GM12891 (cell line): ENCODE results near the gene PROSER2.
A peak's percentile ranks its signal among the peaks of the same experiment; 100 is the strongest.
"Not testable (repeated sequence)": the region's sequence is repeated elsewhere in the genome, so short reads cannot be mapped to it uniquely, and the experiment has no call there.

ENCODE experiments used
- DNase-seq: peaks from one replicate; pipeline ENCODE4 v3.0.0; 2011; ENCODE audit warnings: low spot score; ENCODE audit not compliant: insufficient read length
- FAIRE-seq: peaks from 2 replicates; lab custom pipeline; 2011; peaks lifted over from hg19 to GRCh38; lab: Jason Lieb, UNC
- PAX5 ChIP-seq: IDR thresholded peaks from 2 replicates; pipeline ENCODE4 v1.6.1; 2011; ENCODE audit warnings: low read length, moderate library complexity, mild to moderate bottlenecking; ENCODE audit not compliant: insufficient read depth, severe bottlenecking
- POLR2A ChIP-seq: IDR thresholded peaks from 2 replicates; pipeline ENCODE4 v1.6.1; 2011; ENCODE audit warnings: low read depth, low read length, control low read depth
- POLR2AphosphoS5 ChIP-seq: IDR thresholded peaks from 2 replicates; pipeline ENCODE4 v1.6.1; 2011; ENCODE audit warnings: low read depth, low read length, control low read depth
- POU2F2 ChIP-seq: IDR thresholded peaks from 2 replicates; pipeline ENCODE4 v1.6.1; 2011; ENCODE audit warnings: low read depth, mild to moderate bottlenecking, control low read depth, low read length, moderate library complexity
- SPI1 ChIP-seq: IDR thresholded peaks from 2 replicates; pipeline ENCODE4 v1.6.1; 2011; ENCODE audit warnings: low read depth, low read length, control low read depth
- TAF1 ChIP-seq: IDR thresholded peaks from 2 replicates; pipeline ENCODE4 v1.6.1; 2011; ENCODE audit warnings: low read depth, low read length, control low read depth

Gene PROSER2

GRCh38 chr10:11881030-11881476 is 57.9 kb downstream of the PROSER2 start:
- no peak for DNase-seq
- FAIRE-seq: no peak
- TF ChIP-seq TAF1 (no peak), PAX5 (no peak), POLR2AphosphoS5 (no peak), SPI1 (no peak), POLR2A (no peak), POU2F2 (no peak)

DNA sequence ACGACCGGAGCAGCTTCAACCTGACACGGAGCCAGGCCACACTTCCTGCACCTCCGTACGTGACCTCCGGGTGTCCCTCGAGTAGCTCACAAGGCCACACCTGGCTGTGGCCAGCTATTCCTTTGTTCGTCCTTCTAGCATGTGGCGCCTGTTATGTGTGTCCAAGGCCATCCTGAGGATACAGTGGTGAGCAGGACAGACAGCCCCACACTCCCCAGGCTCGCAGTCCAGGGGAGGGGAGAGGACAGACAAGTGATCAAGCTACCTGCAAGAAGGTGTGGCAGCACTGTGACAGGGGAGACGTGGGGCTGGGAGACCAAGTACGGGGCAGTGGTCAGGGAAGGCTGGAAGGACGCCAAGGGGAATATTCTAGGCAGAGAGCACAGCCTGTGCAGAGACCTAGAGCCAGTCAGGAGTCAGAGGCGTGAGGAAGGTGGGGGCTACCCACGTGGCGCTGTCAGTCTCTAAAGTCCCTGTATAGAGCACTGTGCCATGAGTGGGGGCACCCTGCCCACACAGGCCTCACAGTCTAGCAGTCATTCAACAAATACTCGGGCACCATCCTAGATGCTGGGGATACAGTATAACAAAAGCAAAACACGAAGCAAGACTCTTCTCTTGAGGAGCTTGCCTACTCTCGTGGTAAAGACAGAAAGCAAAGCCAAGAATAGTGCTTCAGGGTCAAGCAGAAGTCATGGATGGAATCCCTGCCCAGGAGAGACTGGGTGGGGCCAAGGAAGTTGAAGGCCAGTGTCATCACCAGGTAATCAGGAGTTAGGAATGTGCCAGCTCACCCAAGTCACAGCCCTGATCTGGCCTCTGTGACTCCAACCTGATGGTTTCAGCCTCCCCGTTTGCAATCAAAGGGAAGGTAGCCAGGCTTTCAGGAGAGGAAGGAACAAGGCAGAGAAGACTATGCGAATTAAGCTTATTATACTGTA is 58.6 kb downstream of the PROSER2 start:
- DNase-seq: no peak
- FAIRE-seq: no peak
- no peak for TF ChIP-seq POLR2A

GRCh38 chr10:11882646-11883375 is 59.7 kb downstream of the PROSER2 start:
- TF ChIP-seq PAX5: no peak
- TF ChIP-seq POLR2AphosphoS5: no peak
- TF ChIP-seq POLR2A: no peak
- TF ChIP-seq TAF1: no peak
- no peak for TF ChIP-seq POU2F2
- TF ChIP-seq SPI1: no peak
- no peak for DNase-seq
- no peak for FAIRE-seq

DNA sequence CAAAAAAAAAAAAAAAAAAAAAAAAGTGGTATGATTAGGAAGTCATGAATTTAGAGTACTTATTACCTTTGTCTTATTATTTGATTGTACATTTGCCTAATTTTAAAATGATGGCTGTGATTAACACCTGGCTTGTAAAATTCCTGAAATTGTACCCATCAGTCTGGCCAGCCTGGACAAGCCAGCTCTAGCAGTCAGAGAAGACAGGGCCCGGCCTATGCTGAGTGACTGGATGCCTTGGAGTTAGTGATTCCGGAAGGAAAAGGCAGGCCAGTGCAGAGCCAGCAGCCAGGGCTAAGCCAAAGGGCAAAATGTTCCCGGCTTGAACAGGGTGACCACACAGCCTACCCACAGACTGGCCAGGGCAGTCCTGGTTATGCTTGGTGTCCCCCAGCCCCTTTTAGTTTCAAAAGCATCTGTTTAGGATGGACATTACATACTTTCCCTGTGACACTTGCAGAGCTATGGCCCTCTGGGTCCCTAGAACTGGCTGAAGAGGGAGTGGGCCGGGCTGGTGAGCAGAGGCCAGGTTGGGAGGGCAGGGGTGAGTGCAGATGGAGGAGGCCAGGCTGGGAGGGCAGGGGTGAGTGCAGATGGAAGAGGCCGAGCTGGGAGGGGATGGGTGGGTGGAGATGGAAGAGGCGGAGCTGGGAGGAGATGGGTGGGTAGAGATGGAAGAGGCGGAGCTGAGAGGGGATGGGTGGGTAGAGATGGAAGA is 61.7 kb downstream of the PROSER2 start:
- DNase-seq (no peak), FAIRE-seq (no peak)
- TF ChIP-seq SPI1: no peak
- no peak for TF ChIP-seq POLR2AphosphoS5
- TF ChIP-seq POLR2A: no peak
- TF ChIP-seq PAX5: no peak
- TF ChIP-seq POU2F2: no peak
- TF ChIP-seq TAF1: no peak

GRCh38 chr10:11885437-11886137 is 62.4 kb downstream of the PROSER2 start:
- TF ChIP-seq POU2F2 (no peak), TAF1 (no peak), POLR2A (no peak), POLR2AphosphoS5 (no peak), SPI1 (no peak), PAX5 (no peak)
- no peak for FAIRE-seq
- DNase-seq: no peak

- FAIRE-seq (no peak), DNase-seq (no peak)
- TF ChIP-seq TAF1 (no peak), POU2F2 (no peak), POLR2AphosphoS5 (no peak), POLR2A (no peak), PAX5 (no peak), SPI1 (no peak)
Observed at GRCh38 chr10:11886138-11886474, 63.0 kb downstream of the PROSER2 start.

- FAIRE-seq (peak; percentile 33), DNase-seq (no peak)
- TF ChIP-seq POU2F2 (no peak), PAX5 (peak; percentile 45), POLR2AphosphoS5 (no peak), SPI1 (no peak)
Observed at GRCh38 chr10:11886851-11887250, 63.7 kb downstream of the PROSER2 start.

GRCh38 chr10:11887381-11888227 is 64.4 kb downstream of the PROSER2 start:
- FAIRE-seq: no peak
- TF ChIP-seq TAF1: no peak
- no peak for TF ChIP-seq SPI1
- TF ChIP-seq POU2F2: no peak
- no peak for TF ChIP-seq PAX5
- no peak for TF ChIP-seq POLR2A
- no peak for TF ChIP-seq POLR2AphosphoS5
- no peak for DNase-seq

- DNase-seq, FAIRE-seq: not testable (repeated sequence)
Observed at GRCh38 chr10:11889263-11889662, 66.1 kb downstream of the PROSER2 start.
